GM10266 (cell line): ENCODE measurements around the gene C13orf42.

Experiments
- DNase-seq: peaks from one replicate; pipeline ENCODE4 v3.0.0; 2012; ENCODE audit errors: extremely low spot score
- TF ChIP-seq, protein P1 (sequence below): IDR thresholded peaks from 2 replicates; pipeline ENCODE4 v1.5.1; 2012; ENCODE audit warnings: mild to moderate bottlenecking, low read depth; ENCODE audit not compliant: control insufficient read depth, insufficient read depth; ENCODE audit errors: missing control alignments

The C13orf42 gene

DNA sequence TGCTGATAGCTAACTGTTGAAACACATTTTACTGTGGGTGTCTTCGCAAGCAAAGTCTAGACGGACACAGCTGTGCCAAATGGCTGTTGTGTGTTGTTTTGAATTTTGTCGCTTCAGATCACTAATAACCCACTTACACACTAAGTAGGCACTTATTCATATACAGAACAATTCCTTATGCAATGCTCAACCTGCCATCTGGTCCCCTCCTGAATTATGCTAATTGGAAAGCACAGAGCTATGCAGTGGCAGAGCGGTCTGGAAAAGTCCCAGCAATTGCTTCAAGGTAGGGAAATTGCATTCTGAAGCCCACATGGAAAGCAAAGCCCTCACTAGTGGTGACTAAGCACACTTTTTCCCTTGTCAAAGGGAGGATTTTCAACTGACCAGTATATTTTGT lies 69.9 kb downstream of the C13orf42 start:
- DNase-seq = no peak
- TF ChIP-seq, protein P1, sequence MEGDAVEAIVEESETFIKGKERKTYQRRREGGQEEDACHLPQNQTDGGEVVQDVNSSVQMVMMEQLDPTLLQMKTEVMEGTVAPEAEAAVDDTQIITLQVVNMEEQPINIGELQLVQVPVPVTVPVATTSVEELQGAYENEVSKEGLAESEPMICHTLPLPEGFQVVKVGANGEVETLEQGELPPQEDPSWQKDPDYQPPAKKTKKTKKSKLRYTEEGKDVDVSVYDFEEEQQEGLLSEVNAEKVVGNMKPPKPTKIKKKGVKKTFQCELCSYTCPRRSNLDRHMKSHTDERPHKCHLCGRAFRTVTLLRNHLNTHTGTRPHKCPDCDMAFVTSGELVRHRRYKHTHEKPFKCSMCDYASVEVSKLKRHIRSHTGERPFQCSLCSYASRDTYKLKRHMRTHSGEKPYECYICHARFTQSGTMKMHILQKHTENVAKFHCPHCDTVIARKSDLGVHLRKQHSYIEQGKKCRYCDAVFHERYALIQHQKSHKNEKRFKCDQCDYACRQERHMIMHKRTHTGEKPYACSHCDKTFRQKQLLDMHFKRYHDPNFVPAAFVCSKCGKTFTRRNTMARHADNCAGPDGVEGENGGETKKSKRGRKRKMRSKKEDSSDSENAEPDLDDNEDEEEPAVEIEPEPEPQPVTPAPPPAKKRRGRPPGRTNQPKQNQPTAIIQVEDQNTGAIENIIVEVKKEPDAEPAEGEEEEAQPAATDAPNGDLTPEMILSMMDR = no peak

DNA sequence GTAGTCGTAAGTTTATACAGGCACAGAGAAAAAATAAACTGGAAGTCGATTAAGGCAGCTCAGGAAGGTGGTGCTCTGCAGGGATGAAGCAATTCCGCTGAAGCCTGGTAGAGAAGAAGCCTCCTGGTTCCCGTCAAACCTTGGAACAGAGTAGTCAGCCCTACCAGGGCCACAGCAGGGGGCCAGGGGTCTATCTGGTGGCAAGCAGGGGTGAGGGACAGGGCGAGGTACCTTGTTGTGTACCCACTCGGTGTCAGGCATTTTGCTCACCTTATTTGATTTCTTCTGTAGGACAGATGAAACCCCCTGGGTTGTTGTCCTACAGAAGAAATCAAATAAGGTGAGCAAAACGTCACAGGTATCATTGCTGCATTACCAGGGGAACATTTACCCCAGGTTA lies 70.6 kb downstream of the C13orf42 start:
- no peak for DNase-seq
- TF ChIP-seq, protein P1 = no peak

DNA sequence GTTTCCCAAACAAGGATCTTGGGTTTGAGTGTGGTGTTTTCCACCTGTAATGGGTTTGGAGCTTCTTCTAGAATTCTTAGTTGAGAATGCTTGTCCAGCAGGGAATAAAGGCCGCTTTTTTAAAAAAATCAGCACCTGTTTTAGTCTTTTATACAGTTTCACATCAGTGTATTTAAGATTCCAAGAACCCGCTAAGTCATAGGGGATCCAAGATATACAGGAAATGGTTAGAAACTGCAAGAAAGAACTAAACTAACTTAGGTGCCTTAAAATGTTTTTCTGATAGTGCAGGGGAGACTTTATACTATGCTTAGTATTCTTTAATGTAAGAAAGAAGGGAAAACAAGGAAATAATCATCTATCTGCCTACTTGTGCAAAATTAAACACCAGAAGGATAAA lies 74.7 kb downstream of the C13orf42 start:
- TF ChIP-seq, protein P1 = no peak
- no peak for DNase-seq

DNA sequence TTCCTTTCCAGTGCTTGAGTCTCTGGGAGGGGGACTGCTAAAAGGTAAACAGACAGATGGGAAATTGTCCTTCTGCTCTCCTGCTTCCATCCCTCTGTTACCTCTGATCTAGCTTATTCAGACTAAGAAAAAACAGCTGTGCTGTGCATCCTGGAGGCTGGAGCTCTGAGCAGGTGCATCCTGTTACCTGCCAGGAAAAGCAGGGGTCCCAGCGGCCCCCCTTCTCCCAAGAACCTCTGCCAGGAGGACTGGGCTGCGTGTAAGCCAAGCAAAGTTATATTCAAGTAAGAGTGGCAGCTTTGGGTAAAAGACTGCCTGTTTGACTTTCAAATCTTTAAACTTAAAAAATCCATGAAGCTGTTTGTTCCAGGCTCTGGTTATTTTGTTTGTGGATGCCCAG lies 75.1 kb downstream of the C13orf42 start:
- DNase-seq = no peak
- TF ChIP-seq, protein P1 = no peak

DNA sequence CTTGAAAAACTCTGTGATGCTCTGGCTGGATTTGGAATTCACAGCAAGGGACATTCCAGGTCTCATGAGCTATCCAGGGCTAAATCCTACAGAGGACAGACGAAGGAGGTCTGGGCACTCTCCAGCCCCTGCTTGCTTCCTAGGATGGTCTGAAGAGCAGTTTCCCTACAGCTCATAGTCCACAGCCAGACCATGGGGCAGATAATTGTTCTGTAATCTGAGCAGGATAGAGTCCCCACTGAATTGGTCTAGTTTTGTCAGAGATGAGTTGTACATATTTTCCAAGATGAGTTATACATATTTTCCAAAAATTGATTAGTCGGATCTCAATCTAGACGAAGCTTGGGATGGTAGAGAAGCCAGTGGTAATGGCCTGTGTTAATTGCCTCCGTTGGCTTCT lies 75.6 kb downstream of the C13orf42 start:
- no peak for DNase-seq
- TF ChIP-seq, protein P1 = no peak

DNA sequence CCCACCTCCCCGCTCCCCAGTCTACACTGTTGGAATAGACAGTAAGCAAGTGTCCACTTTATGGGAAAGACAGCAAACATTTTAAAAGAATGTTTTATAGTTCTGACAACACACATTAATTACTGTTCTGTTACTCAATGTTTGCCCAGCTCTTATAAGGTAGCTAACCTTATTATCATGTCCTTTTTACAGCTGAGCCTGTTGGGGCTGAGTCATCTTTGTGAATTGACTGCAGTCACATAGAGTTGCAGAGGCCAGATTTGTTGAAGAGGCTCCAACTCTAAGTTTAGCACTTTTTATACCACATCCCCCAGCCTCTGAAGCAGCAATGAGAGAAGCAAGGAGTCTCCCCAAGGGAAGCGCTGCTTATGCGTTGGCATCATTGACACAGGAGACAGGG lies 76.2 kb downstream of the C13orf42 start:
- DNase-seq = no peak
- TF ChIP-seq, protein P1 = no peak

DNA sequence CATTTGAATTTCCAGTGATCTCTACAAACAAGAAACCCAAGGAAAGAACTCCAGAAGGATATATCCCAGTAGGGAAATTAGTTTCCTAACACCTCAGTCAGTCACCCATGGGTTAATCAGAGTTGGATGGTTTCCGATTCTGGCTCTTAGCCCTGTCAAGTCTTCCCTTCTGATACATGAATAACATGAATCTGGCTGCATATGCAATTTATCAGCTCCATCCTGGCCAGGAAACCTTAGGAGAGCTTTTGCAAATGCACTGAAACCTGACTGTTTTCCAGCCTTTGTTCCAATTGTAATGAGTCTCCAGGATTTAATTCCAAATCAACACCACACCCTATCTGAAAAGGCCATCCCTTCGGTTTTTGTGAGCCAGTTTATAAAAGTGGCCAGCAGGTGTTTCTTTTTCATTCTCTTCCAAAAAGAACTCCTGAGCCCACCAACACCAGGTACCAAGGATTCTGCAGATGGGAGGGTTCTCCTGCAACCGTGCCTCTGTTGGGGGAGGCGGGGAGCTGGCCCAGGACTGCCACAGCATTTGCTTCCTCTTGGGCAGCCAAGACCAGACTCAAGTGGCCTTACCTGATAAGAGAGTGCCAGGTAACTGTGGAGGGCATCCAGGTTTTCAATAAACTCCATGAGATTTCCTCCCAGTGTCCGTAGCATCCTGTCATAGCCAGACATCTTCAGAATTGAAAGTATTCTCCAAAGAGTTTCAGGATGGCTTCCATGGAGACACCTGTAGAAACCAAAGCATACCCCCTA lies 77.5 kb downstream of the C13orf42 start:
- DNase-seq = no peak
- TF ChIP-seq, protein P1 = no peak
